GM18907 (cell line): ENCODE results near the gene NAT8L.

Experiments
- ATAC-seq: cut with Tn5 transposase; IDR thresholded peaks from one replicate; pipeline ENCODE4 v1.9.1; 2021; ENCODE audit warnings: mild to moderate bottlenecking, moderate library complexity; ENCODE audit not compliant: unreplicated experiment

Gene NAT8L

GRCh38 chr4:2044542-2045517 lies 14.3 kb upstream of the NAT8L start:
- ATAC-seq = no peak

- ATAC-seq = no peak
These were observed 13.6 kb upstream of the NAT8L start for GRCh38 chr4:2045518-2045951.

GRCh38 chr4:2046031-2046961 lies 12.8 kb upstream of the NAT8L start:
- ATAC-seq = no peak

GRCh38 chr4:2047031-2047660 lies 12.0 kb upstream of the NAT8L start:
- no peak for ATAC-seq

GRCh38 chr4:2047781-2048581 lies 11.1 kb upstream of the NAT8L start:
- ATAC-seq = no peak

- no peak for ATAC-seq
These were observed 10.3 kb upstream of the NAT8L start for GRCh38 chr4:2048831-2049230.

GRCh38 chr4:2049381-2049780 lies 9.7 kb upstream of the NAT8L start:
- ATAC-seq = no peak

GRCh38 chr4:2049811-2050210 lies 9.3 kb upstream of the NAT8L start:
- ATAC-seq = no peak

GRCh38 chr4:2051086-2051485 lies 8.0 kb upstream of the NAT8L start:
- ATAC-seq = no peak

- no peak for ATAC-seq
These were observed 4.9 kb upstream of the NAT8L start for GRCh38 chr4:2054217-2054616.

GRCh38 chr4:2057382-2058065 lies 1.6 kb upstream of the NAT8L start:
- no peak for ATAC-seq

- ATAC-seq = no peak
These were observed 672 bp upstream of the NAT8L start for GRCh38 chr4:2058264-2059045.

GRCh38 chr4:2059726-2060602 lies 837 bp downstream of the NAT8L start:
- no peak for ATAC-seq

GRCh38 chr4:2060611-2061185 lies 1.6 kb downstream of the NAT8L start:
- ATAC-seq = no peak

GRCh38 chr4:2061186-2062131 lies 2.3 kb downstream of the NAT8L start:
- no peak for ATAC-seq

- no peak for ATAC-seq
These were observed 3.2 kb downstream of the NAT8L start for GRCh38 chr4:2062168-2062807.
